Measurements from ENCODE around the gene TRHDE.
"Not testable (repeated sequence)": the region's sequence is repeated elsewhere in the genome, so short reads cannot be mapped to it uniquely, and the experiment has no call there.

Gene TRHDE

DNA sequence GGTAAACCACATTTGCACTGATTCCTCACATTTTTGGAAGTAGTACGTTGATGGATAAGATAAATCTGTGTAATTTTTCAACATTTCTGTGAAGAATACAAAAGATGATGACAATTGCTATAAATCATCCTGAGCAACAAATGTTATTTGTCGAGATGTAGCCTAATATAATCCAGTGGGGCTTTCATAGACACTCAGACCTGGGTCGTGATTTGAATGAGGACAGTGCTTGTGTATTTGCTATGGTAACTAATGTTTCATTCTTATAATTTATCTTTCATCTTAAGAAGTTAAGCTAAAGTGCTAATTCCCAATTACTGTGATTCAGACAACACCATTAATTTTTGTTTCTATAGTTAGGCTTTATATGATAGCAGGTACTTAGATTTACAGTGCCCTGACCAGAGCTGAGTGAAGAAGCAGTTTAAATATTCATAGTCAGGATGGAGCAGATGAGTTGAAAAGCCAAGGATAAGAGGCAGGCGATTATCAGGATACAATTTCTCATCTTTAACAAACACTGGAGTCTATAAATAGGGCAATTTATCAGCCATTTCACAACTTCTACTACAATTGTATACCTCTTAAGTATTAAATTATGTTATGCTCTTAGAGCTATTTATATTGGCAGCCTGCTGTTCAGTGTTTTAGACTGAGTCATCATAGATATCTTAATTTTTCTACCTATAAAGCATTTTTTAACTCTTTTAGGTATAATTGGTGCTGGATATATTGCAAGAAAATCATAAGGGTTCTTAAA lies 359.9 kb downstream of the TRHDE start:
- DNase-seq, result no peak

DNA sequence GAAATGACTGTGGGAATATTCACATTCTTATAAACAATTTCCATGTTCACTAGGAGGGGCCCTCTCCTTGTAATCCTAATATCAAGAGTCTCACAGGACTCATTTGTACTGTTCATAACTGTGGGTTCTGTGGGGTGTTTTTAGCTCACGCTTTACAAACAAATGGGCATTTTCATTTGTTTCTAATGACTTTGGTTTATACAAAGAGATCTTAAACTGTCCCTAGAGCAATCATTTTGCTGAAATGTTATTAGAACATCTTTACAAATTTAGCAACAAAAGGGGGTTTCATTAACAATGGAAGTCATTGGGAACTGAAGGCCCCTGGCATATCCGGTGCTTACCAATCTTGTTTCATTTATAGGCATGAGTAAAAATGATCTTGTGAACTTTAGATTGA lies 370.5 kb downstream of the TRHDE start:
- DNase-seq, result no peak

DNA sequence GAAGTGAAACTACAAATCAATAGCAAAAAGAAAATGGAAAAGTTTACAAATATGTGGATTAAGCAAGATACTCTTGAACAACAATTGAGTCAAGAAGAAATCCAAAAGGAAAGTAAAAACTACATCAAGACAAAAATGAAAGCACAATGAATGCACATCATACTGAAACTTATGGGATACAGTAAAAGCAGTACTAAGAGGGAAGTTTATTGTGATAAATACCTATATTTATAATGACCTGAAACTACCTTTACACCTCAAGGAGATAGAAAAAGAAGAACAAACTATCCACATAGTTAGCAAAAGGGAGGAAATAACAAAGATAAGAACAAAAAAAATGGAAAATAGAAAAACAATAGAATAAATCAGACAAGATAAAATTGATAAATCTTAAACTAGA lies 375.0 kb downstream of the TRHDE start:
- DNase-seq, result no peak

DNA sequence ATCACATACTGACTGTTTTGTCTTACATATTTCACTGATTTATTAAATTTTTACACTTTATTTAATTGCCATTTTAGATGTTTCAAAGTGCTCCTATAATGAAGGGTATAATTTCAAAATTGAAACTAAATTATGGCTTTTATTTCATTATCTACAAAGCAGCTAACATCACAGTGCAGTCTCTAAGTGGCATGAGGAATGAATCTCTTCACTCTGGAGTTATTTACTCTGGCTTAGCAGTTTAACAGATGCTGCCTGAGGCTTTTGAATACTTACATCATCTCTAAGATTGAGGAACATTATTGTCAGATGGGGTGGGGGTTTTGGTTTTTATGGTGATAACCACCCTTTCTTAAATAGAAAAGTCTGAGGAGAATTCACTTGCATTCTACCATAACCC lies 386.4 kb downstream of the TRHDE start:
- no peak for DNase-seq

DNA sequence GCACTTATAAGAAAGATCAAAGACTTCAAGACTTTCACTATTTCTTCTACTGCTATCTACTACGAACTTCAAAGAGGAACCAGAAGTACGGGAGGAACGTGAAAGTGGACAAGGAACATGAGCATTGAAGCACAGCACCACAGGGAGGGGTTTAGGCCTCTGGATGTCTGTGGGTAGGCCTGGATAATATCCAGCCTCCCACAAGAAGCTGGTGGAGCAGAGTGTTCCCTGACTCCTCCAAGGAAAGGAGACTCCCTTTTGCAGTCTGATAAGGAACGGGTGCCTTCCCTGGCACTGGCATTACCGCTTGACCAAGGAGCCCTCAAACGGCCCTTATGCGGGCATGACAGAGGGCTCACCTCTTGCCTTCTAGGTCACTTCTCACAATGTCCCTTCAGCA lies 388.0 kb downstream of the TRHDE start:
- not testable (repeated sequence) for DNase-seq

DNA sequence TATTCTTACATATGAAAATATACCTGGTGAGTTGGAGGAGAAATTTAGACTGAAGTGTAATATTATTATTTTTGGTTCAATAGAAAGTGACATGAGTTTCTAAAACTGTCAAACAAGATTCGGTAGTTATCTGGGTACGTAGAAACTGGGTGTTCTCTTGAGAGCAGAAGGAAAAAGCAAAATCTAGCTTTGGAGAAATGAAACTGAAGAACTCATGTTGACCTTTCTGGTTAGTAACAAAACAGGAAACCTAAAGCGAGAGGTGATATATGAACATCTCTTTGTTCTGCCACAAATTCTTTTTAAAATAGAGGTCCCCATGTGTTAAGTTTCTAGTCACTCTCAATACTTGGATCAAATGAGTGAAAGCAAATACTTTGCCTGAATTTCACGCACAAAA lies 401.7 kb downstream of the TRHDE start:
- DNase-seq, result no peak

DNA sequence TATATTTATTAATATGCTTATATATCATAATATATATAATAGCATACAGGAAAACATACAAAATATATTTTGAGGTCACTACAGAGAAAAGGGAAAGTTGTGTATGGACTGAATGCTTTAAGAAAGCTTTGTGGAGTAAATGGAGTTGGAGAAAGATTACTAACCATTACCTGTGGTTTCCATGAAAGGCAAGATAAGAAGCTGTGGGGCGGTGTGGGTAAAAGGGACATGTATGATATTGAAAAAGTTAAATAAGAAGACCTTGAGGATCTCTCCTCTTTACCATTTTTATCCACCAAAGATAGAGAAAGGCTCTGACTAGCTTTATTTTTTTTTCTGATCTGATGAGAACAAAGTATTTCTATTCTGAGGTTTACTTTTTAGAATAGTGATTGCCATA lies 404.4 kb downstream of the TRHDE start:
- no peak for DNase-seq

DNA sequence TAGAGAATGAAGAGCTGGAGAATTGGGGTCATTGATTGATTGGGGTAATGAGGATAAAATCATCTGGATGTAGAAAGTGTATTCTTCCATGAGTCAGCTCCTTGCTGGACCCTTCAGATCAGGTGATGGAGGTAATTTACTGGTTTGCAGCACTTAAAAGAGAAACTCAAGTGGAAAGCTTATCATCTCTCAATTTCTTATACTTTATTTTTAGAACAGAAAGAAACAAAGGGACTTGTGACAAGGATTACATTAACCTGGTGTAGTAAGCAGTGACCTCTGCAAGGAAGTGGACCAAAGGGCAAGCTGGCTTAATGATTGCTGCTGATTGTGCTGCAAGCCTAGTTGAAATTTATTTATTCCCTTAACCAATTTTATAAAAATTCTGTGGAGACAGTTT lies 405.0 kb downstream of the TRHDE start:
- DNase-seq, result no peak

DNA sequence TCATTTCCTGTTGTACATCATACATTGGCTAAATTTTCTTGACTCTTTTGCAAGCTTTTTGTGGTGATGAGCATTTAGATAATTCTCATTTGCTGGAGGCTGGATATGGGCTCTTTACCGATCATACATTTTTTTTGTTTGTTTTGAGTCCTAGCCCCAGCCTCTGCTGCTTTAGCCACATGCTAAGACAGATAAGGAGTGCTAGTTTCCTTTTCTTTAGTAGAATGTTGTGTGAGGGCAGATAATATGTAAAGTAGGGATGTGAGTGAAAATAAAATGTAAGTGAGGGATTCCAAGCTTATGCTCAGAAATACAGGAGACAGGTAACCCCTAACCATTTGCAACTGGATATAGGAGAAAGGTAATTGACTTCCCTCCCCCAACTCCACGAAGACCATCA lies 405.7 kb downstream of the TRHDE start:
- DNase-seq, result no peak

DNA sequence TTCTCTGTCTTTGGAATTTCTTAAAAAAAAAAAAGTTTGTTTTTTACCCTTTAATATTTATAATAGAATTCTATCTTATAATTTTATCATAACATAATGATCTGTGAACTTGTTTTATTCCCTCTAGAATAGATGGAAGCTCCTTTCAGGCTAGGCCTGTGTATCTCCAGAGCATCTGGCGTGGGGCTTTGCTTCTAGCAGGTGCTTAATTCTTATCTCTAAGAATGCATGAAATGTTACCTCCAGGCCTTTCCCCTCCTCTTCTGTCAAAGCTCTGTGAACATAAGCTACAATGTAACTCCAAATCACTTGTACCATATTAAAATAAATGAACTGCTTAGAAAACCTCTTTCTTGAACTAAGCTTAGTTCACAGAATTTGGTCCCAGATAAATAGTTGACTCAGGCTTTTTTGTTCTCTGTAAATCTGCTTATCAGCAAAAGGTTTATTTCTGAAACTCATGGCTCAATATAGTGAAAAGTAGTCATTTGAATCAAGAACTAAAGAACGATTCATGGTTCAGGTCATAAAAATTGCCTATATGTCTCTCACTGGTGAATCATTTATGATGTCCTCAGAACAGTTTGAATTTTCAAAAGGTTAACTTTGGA lies 407.1 kb downstream of the TRHDE start:
- no peak for DNase-seq

DNA sequence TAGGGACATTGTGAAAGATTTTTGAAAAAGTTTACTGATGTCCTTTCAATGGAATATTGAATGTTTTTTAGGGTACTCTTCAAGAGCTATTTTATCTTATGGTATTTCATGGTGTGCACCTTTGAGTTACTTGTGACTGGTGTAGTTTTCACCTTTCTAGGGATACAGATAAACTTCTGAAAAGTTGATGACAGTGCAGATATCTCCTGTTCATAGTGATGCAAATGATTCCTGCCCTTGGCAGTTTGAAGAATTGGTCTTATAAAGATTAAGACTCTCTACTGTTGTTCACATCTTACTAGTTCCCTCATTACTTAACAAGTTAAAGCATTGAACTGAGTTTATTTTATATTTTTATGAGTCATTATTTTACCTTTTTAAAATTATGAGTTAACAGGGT lies 408.9 kb downstream of the TRHDE start:
- DNase-seq, result no peak

DNA sequence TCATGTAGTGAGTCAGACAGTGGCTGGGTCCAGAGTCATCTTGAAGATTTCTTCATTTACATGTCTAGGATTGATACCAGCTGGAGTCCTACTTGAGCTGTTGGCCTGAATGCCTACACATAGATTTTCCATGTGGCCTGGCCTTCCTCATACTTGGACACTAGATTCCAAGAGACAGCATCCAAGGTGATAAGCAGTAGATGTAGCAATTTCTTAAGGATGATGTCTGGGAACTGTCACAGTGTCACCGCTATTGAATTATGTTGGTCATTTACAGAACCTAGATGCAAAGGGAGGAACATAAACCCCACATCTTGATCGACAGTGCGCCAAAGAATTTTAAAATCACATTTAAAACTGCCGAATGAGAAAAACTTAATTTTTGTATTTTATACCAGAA lies 412.3 kb downstream of the TRHDE start:
- no peak for DNase-seq

DNA sequence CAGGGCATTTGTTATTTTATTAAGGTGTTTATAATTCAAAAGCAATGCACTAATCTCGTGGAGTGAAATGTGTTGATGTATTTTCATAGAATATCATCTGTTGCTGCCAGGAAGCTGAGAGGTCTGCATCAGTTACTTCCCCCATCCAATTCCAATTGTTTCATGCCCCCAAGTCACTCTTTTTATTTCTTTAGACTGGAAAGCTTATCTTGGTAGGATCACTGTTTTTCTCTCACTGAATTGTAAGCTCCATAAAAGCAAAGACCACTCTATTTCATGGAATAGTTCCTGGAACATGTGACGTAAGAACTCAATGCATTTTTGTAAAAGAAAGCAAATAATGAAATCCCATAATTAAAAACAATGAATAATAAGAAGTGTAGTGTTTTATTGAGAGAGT lies 420.2 kb downstream of the TRHDE start:
- no peak for DNase-seq

DNA sequence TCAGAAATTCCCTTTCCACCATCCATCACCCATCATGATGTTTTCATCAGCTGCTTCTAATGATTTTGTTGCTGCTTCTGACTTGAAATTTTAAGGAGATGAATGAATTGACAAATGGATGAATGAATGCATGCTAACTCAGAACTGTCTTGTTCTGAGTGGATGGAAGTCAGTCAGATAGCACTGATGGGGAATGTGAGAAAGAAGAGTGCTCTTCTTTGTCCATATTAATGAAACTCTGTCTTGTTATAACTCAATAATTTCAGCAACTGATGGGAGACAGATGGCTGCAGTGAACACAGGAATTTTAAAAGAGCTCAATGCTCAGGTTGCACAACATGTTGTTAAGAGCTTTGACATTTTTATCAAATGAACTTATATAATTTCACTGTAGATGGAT lies 422.0 kb downstream of the TRHDE start:
- DNase-seq, result no peak

DNA sequence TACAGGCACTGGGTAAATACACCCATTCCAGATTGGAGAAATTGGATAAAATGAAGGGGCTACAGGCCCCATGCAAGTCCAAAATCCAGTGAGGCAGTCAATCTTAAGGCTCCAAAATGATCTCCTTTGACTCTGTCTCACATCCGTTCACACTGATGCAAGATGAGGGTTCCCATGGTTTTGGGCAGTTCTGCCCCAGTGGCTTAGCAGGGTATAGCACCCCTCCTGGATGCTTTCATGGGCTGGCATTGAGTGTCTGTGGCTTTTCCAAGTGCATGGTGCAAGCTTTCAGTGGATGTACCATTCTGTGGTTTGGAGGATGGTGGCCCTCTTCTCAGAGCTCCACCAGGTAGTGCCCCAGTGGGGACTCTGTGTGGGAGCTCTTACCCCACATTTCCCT lies 427.2 kb downstream of the TRHDE start:
- no peak for DNase-seq

DNA sequence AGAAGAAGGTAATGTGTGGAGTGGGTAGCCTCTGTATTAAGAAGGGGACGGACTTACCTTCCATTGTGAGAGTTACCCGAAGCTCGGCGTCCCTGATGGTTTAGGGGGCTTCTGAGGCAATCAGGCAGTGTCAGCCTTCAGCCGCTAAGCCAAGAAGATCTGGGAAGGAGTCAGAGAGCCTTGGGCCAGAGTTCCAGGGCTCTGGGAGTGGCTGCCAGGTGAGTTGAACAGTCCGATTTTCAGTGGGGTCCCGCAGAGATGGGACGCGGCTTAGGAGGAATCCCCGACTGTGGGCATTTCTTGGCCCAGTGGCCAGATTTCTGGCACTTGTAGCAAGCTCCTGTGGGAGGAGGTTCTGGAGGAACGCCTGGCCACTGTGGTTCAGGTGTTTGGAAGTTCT lies 439.9 kb downstream of the TRHDE start:
- DNase-seq, result not testable (repeated sequence)

DNA sequence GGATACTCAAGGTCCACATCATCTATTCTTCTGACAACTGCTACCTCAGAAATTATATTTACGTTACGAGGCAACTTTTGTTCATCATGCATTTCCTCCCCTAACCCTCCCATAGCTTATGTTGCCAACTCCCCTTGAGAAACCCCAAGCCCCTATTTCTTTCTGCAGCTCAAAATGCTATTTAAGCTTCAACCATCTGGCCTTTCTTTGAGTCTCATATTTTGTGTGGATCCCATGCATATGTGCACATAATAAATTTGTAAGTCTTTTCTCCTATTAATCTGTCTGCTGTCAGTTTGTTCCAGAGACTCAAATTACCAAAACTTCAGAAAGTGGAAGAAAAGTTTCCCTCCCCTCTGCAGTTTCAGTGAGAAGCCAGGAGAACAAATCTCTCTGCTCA lies 444.1 kb downstream of the TRHDE start:
- no peak for DNase-seq

DNA sequence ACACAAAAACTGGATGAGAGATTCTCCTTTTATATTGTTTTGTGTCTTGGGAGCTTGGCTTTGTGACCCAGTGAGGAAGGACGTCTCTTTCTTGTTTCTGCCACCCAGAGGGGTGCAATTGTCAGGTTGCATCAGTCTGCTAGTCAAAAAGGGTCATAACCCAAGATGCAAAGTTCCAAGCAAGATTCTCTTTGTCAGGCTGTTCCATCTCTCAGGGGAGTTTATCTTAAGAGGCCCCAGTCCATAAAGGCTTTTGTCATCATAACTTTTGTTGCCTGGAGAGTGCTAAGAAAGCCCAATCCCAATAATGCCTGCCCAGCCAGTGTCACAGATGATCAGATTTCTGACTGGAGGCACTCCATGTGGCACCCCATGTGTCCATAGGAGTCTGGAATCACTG lies 444.9 kb downstream of the TRHDE start:
- no peak for DNase-seq

All from NCI-H2029 treated with DMSO at 0.1 percent for 48 hours (cell line).